GM19035 (cell line): ENCODE data around the gene SPPL2C.
"Not testable (repeated sequence)": the region's sequence is repeated elsewhere in the genome, so short reads cannot be mapped to it uniquely, and the experiment has no call there.

ENCODE experiments used
- ATAC-seq: cut with Tn5 transposase; IDR thresholded peaks from one replicate; pipeline ENCODE4 v1.9.1; 2021; ENCODE audit not compliant: unreplicated experiment

The SPPL2C gene

GRCh38 chr17:45848868-45849535 lies 4.3 kb downstream of the SPPL2C start:
- no peak for ATAC-seq

GRCh38 chr17:45849536-45849990 lies 4.9 kb downstream of the SPPL2C start:
- no peak for ATAC-seq

GRCh38 chr17:45850011-45850410 lies 5.3 kb downstream of the SPPL2C start:
- ATAC-seq = no peak

GRCh38 chr17:45850468-45850867 lies 5.8 kb downstream of the SPPL2C start:
- no peak for ATAC-seq

GRCh38 chr17:45851022-45851421 lies 6.3 kb downstream of the SPPL2C start:
- no peak for ATAC-seq

- no peak for ATAC-seq
Observed at GRCh38 chr17:45851464-45851863, 6.8 kb downstream of the SPPL2C start.

GRCh38 chr17:45851873-45852272 lies 7.2 kb downstream of the SPPL2C start:
- no peak for ATAC-seq

GRCh38 chr17:45852535-45853297 lies 8.0 kb downstream of the SPPL2C start:
- no peak for ATAC-seq

- no peak for ATAC-seq
Observed at GRCh38 chr17:45854209-45854608, 9.5 kb downstream of the SPPL2C start.

- no peak for ATAC-seq
Observed at GRCh38 chr17:45855691-45856336, 11.1 kb downstream of the SPPL2C start.

GRCh38 chr17:45857977-45858708 lies 13.5 kb downstream of the SPPL2C start:
- no peak for ATAC-seq

GRCh38 chr17:45861165-45861564 lies 16.5 kb downstream of the SPPL2C start:
- no peak for ATAC-seq

GRCh38 chr17:45862127-45862526 lies 17.4 kb downstream of the SPPL2C start:
- not testable (repeated sequence) for ATAC-seq

- ATAC-seq = no peak
Observed at GRCh38 chr17:45863857-45864654, 19.4 kb downstream of the SPPL2C start.

GRCh38 chr17:45867171-45867570 lies 22.5 kb downstream of the SPPL2C start:
- ATAC-seq = no peak

GRCh38 chr17:45867702-45868101 lies 23.0 kb downstream of the SPPL2C start:
- no peak for ATAC-seq

GRCh38 chr17:45868276-45868675 lies 23.6 kb downstream of the SPPL2C start:
- no peak for ATAC-seq

- ATAC-seq = no peak
Observed at GRCh38 chr17:45869676-45870341, 25.1 kb downstream of the SPPL2C start.

GRCh38 chr17:45870342-45870974 lies 25.8 kb downstream of the SPPL2C start:
- ATAC-seq = no peak
